Activated T-helper 17 cell treated with anti-CD3 and anti-CD28 coated beads, Interleukin-2, amount 50 U/mL, for 72 hours (primary cell): ENCODE measurements around the gene GHRL. TPM values are rescaled to one million over a fixed set of nuclear protein-coding genes. Genes with fewer than 3 reads are reported as not detected.
"Not testable (repeated sequence)": the region's sequence is repeated elsewhere in the genome, so short reads cannot be mapped to it uniquely, and the experiment has no call there.

Experiments
- ATAC-seq: fragments of 150-1000 bp; cut with Tn5 transposase; replicated peaks from 2 replicates; pipeline ENCODE4 v1.10.0; 2021; ENCODE audit warnings: mild to moderate bottlenecking, moderate library complexity
- H3K27ac Mint-ChIP-seq: one replicate; pipeline ENCODE4 v1.8.0; 2022; ENCODE audit warnings: mixed read lengths
- H3K27me3 Mint-ChIP-seq: one replicate; pipeline ENCODE4 v1.8.0; 2022; ENCODE audit warnings: mixed read lengths
- H3K36me3 Mint-ChIP-seq: one replicate; pipeline ENCODE4 v1.8.0; 2022; ENCODE audit warnings: low read depth, mild to moderate bottlenecking, mixed read lengths
- H3K4me1 Mint-ChIP-seq: one replicate; pipeline ENCODE4 v1.8.0; 2022; ENCODE audit warnings: mixed read lengths
- H3K4me3 Mint-ChIP-seq: one replicate; pipeline ENCODE4 v1.8.0; 2022; ENCODE audit warnings: mild to moderate bottlenecking, mixed read lengths
- H3K9me3 Mint-ChIP-seq: one replicate; pipeline ENCODE4 v1.8.0; 2022; ENCODE audit warnings: mixed read lengths
- total RNA-seq, 2 donors: library from RNA; stranded (reverse); gene quantifications; one replicate each; pipeline ENCODE4 v1.2.3, GENCODE V29; 2022

Gene GHRL
- total RNA-seq, 2 donors from 2014 or later, result 0.34 to 0.58 TPM

DNA sequence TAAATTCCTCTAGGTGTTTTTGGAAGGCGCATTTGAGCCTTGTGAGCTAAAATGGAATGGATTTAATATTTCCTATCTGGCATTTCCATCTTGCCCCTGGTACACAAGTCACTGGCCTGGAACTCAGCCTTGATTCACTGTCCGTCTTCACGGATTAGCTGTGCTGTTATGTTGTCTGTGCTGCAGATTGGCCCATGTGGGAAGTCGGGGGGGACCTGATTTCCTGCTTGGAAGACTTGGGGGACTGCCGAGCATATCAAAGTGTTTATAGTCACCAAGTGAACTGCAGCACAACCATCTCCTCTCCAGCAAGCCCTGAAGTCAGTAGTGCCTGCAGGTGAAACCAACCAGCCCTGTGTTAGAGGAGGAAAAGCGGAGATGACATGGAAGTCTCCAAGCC, 12.2 kb downstream of the GHRL start:
- Mint-ChIP-seq H3K36me3 (peaks cover 89% of the 10 kb centered on the region), H3K4me1 (peaks cover 34% of the 10 kb centered on the region), H3K27me3 (no peaks in the 10 kb centered on the region), H3K27ac (no peak overlapping the region), H3K4me3 (no peak overlapping the region), H3K9me3 (no peaks in the 10 kb centered on the region)
- ATAC-seq, result no peak

DNA sequence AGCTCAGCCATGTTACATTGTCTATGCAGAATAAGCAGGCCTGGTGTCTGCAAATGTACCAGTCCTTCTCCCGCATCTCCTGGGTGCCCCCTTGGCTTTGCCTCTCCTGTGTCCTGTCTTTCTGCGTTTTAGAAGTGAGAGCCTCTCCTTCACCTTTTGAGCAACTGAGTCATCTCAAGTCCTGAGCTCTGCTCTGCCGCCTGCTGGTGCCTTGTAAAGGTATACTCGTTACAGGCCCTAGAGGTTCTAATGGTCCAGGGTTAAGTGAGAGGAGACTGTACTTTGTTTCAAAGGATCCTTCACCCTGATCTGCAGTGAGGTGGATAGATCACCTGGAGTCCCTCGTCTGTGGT, 12.6 kb downstream of the GHRL start:
- Mint-ChIP-seq H3K9me3 (no peaks in the 10 kb centered on the region), H3K27me3 (no peaks in the 10 kb centered on the region), H3K4me3 (no peak overlapping the region), H3K36me3 (peaks cover 89% of the 10 kb centered on the region), H3K4me1 (peaks cover 30% of the 10 kb centered on the region), H3K27ac (no peak overlapping the region)
- ATAC-seq, result peak; percentile 45

DNA sequence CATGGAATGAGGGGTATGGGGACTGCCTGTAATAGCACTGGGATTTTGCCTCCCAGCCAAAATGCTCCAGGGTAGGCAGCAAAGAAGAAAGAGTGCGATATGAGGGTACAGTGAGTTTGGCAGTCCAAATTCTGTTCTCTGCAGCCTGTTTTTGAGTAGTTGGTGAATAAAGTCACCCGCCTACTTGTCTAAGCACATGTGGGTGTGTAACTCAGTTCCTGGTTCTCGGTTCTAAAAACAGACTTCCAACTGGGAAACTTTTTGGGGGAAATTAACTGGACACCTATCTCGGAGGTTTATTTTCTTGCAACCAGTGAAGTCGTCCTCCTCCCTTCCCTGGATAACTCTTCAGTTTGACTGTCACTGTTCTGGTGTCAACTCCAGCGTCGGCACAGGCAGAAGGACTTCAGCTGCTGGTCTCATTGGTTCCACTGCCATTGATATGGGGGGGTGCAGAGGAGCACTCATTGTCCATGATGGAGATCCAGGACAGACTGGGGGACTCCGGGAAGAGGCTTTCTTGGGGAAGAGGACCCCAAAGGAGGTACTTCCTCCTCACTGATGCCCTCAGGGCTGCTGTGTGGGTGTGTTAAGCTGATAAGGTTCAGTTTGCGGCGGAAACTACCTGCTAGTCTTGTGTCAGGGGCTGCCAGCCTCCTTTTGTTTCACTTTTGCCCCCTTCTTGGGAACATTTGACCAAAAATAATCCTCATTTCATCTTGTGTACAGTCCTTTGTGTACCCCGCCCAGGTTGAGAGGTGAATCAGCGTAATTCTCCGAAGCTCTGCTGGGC, 13.2 kb downstream of the GHRL start:
- ATAC-seq, result no peak
- no peaks in the 10 kb centered on the region for H3K9me3 Mint-ChIP-seq
- H3K27me3 Mint-ChIP-seq, result no peaks in the 10 kb centered on the region
- H3K27ac Mint-ChIP-seq, result no peak overlapping the region
- H3K4me3 Mint-ChIP-seq, result no peak overlapping the region
- H3K4me1 Mint-ChIP-seq, result peaks cover 25% of the 10 kb centered on the region
- H3K36me3 Mint-ChIP-seq, result peaks cover 93% of the 10 kb centered on the region

DNA sequence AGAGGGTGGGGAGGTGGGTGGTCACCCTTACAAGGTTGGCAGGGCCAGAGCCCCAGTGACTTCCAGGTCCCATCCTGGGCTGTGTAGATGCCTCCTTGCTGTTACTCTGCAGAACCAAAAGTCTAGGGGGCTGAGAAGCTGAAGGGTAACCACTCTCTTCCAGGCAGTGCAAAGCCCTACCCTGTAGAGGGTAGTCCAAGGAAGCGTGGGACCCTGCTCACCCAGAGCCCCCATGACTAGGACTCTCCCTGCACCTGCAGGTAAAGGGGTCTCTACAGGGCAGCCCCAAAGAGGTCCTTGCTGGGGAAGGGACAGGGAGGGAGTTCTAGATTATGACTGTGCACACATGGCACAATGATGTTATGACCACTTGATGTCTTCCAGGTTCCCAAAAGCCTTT, 14.2 kb downstream of the GHRL start:
- Mint-ChIP-seq H3K4me1 (peaks cover 25% of the 10 kb centered on the region), H3K27ac (no peak overlapping the region), H3K9me3 (no peaks in the 10 kb centered on the region), H3K4me3 (no peak overlapping the region), H3K27me3 (no peaks in the 10 kb centered on the region), H3K36me3 (peaks cover 99% of the 10 kb centered on the region)
- ATAC-seq, result no peak

DNA sequence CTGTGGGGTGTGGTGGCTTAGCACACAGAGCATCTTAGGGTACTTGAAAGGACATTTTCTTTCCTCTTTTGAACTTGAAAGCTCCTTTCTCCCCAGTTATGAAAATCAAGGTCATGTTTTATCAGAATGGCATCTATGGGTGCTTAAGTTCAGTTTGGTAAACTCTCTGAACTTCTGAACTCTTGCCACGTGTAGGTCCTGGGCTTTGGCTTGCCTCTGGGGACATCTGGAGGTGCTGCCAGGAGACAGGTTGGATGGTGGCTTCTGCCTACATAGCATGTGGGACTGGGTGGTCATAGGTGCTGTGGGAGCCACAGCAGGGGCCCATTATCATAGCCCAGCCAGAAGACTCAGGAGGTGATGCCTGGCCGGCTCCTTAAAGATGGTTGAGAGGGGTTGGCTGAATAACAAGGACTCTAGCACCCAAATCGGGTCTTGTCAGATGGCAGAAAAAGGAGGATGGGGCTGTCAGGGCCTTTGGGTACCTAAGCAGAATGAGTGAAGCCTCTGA, 15.6 kb downstream of the GHRL start:
- H3K4me1 Mint-ChIP-seq, result peaks cover 25% of the 10 kb centered on the region
- H3K36me3 Mint-ChIP-seq, result peaks cover 99% of the 10 kb centered on the region
- H3K27ac Mint-ChIP-seq, result peak overlapping the region; percentile 57
- no peaks in the 10 kb centered on the region for H3K27me3 Mint-ChIP-seq
- no peaks in the 10 kb centered on the region for H3K9me3 Mint-ChIP-seq
- ATAC-seq, result no peak
- no peak overlapping the region for H3K4me3 Mint-ChIP-seq

DNA sequence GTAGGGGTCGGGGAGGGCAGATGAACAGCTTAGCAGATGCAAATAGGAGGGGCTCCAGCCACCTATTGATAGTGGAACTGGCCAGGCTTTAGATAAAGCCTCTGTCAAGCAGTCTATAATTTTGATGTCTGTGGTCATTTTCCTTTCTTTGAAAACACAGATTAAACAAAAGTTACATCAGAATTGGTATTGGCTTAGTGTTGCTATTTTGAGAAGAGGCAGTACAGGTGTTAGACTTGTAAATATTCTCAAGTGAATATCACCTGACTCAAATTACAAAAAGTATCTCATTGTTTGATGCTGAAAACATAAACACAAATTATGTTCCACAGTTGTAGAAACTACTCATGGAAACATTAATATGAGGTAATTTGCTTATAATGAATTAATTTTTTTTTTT, 18.1 kb downstream of the GHRL start:
- Mint-ChIP-seq H3K4me3 (peak overlapping the region; percentile 40), H3K9me3 (no peaks in the 10 kb centered on the region), H3K27me3 (no peaks in the 10 kb centered on the region), H3K36me3 (peaks cover 99% of the 10 kb centered on the region), H3K4me1 (peaks cover 23% of the 10 kb centered on the region), H3K27ac (no peak overlapping the region)
- no peak for ATAC-seq

DNA sequence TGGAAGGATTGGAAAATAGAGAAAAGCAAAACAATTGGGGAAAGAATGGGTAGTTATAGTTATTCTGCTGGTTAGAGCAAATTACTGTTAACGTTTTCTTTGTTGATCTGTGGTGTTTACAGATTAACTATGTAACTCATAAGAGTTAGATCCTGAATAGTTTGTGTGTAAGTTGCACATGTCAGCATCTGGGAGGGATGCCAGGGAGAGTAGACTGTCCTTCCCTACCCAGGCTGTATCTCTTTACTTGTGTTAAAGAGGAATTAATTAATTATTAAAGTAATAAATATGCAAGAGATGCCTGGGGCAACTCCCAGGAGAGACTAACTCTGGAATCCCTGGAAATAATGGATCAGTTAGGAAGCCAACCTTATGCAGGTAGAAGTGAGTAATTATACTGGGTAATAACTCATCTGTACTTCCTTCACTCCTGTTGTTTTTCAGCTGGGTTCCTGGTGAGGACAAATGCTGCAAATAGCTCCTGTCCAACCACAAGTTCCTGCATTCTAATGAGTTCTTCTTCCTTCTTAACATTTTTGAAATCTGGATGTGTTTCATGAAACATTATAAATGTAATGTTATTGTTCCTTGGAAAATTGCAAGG, 18.9 kb downstream of the GHRL start:
- peaks cover 99% of the 10 kb centered on the region for H3K36me3 Mint-ChIP-seq

DNA sequence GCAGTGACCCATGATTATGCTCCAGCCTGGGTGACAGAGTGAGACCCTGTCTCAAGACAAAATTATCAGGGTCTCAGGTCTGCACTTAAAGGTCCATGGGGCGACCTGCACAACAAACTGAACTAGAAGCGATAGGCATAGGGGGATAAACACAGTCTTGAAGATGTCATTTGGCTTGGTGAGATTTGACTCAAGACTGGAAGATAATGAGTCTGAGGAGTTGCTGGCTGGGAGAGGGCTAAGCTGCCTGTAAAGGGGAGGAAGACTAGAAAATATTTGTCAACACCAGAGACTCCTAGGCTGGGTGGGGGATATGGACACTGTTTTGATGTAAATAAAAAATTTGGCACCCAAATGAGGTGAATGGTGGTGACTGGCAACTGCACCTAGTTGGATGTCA, 19.8 kb downstream of the GHRL start:
- peak; percentile 47 for ATAC-seq
- peak overlapping the region; percentile 40 for H3K4me3 Mint-ChIP-seq
- no peaks in the 10 kb centered on the region for H3K9me3 Mint-ChIP-seq
- H3K4me1 Mint-ChIP-seq, result peaks cover 27% of the 10 kb centered on the region
- peak overlapping the region; percentile 75 for H3K27ac Mint-ChIP-seq
- H3K36me3 Mint-ChIP-seq, result peaks cover 99% of the 10 kb centered on the region
- H3K27me3 Mint-ChIP-seq, result no peaks in the 10 kb centered on the region

More for the DNA sequence above, 18.9 kb downstream of the GHRL start:
- no peak for ATAC-seq
- Mint-ChIP-seq H3K4me3 (peak overlapping the region; percentile 40), H3K27ac (peak overlapping the region; percentile 75), H3K27me3 (no peaks in the 10 kb centered on the region), H3K4me1 (peaks cover 27% of the 10 kb centered on the region), H3K9me3 (no peaks in the 10 kb centered on the region)

DNA sequence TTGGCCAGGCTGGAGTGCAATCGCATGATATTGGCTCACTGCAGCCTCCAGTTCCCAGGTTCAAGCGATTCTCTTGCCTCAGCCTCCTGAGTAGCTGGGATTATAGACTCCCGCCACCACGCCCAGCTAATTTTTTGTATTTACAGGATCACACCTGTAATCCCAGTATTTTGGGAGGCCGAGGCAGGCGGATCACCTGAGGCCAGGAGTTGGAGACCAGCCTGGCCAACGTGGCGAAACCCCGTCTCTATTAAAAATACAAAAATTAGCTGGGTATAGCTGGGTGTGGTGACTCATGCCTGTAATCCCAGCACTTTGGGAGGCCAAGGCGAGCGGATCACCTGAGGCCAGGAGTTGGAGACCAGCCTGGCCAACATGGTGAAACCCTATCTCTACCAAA, 20.3 kb downstream of the GHRL start:
- H3K27ac Mint-ChIP-seq, result peak overlapping the region; percentile 75
- not testable (repeated sequence) for H3K27me3 Mint-ChIP-seq, H3K9me3 Mint-ChIP-seq, ATAC-seq
- H3K36me3 Mint-ChIP-seq, result peaks cover 99% of the 10 kb centered on the region
- H3K4me1 Mint-ChIP-seq, result peaks cover 31% of the 10 kb centered on the region
- peak overlapping the region; percentile 40 for H3K4me3 Mint-ChIP-seq

DNA sequence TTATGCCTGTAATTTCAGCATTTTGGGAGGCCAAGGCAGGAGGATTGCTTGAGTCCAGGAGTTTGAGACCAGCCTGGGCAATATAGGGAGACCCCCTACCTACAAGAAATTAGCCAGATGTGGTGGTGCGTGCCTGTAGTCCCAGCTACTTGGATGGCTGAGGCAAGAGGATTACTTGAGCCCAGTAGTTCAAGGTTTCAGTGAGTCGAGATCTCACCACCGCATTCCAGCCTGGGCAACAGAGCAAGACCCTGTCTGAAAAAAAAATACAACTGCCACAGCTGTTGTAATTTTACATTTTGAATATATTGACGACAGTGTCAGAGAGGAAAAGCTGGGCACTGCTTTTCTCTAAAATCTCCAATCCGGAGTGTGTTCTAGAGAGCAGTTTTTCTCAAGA, 23.3 kb downstream of the GHRL start:
- Mint-ChIP-seq H3K27ac (peak overlapping the region; percentile 69), H3K4me1 (peaks cover 38% of the 10 kb centered on the region)
- no peak for ATAC-seq

DNA sequence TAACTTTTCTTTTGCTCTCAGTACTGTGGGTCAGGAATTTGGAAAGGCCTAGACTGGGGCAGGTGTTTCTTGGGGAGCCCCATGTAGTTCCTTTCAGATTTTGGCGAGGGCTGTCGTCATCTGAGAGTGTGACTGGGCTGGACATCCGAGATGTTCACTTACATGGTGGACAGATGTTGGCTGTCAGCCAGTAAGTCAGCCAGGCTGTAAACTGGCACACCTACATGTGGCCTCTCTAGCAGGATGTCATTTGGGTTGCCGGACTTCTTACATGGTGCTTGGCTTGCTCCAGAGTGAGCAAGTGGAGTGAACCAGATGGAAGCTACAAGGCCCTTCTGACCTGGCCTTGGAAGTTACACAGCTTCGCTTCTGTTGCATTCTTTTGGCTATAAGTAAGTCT, 23.8 kb downstream of the GHRL start:
- H3K4me3 Mint-ChIP-seq, result no peak overlapping the region
- no peaks in the 10 kb centered on the region for H3K27me3 Mint-ChIP-seq
- peak overlapping the region; percentile 69 for H3K27ac Mint-ChIP-seq
- H3K9me3 Mint-ChIP-seq, result no peaks in the 10 kb centered on the region
- H3K4me1 Mint-ChIP-seq, result peaks cover 38% of the 10 kb centered on the region
- ATAC-seq, result no peak
- H3K36me3 Mint-ChIP-seq, result peaks cover 100% of the 10 kb centered on the region

More for the DNA sequence above, 23.3 kb downstream of the GHRL start:
- Mint-ChIP-seq H3K36me3 (peaks cover 100% of the 10 kb centered on the region), H3K9me3 (no peaks in the 10 kb centered on the region), H3K27me3 (no peaks in the 10 kb centered on the region), H3K4me3 (no peak overlapping the region)

DNA sequence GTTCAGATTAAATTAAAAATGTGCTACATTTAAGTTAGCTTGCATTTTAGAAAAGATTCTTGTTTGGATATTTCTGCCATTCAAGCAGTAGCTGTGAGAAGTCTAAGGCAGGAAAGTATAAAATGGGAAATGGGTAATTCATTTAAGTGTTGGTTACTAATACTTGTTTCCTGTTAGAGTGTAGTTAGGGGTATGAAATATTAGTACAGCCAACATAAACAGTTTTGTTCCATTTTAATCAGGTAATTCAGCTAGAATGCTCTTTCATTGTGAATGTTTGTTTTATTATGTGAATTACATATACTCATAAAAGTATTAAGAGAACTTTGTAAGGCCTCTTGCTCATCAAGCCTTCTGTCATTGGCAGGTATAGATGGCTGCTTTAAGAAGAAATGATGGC, 24.6 kb downstream of the GHRL start:
- Mint-ChIP-seq H3K27ac (peak overlapping the region; percentile 69), H3K36me3 (peaks cover 100% of the 10 kb centered on the region), H3K27me3 (no peaks in the 10 kb centered on the region), H3K4me3 (no peak overlapping the region), H3K9me3 (no peaks in the 10 kb centered on the region), H3K4me1 (peaks cover 38% of the 10 kb centered on the region)
- no peak for ATAC-seq

DNA sequence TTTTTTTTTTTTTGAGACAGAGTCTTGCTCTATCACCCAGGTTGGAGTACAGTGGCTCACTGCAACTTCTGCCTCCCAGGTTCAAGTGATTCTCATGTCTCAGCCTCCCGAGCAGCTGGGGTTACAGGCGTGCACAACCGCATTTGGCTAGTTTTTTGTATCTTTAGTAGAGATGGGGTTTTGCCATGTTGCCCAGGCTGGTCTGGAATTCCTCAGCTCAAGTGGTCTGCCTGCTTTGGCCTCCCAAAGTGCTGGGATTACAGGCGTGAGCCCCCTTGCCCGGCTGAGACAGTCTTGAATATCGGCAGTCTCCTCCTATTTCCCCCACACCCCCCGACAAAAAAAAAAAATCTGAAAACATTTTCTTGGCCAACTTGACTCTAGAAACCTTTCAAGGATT, 25.8 kb downstream of the GHRL start:
- peaks cover 100% of the 10 kb centered on the region for H3K36me3 Mint-ChIP-seq
- peaks cover 40% of the 10 kb centered on the region for H3K4me1 Mint-ChIP-seq
- H3K9me3 Mint-ChIP-seq, ATAC-seq, H3K27me3 Mint-ChIP-seq: not testable (repeated sequence)
- peak overlapping the region; percentile 55 for H3K4me3 Mint-ChIP-seq
- H3K27ac Mint-ChIP-seq, result peak overlapping the region; percentile 65

DNA sequence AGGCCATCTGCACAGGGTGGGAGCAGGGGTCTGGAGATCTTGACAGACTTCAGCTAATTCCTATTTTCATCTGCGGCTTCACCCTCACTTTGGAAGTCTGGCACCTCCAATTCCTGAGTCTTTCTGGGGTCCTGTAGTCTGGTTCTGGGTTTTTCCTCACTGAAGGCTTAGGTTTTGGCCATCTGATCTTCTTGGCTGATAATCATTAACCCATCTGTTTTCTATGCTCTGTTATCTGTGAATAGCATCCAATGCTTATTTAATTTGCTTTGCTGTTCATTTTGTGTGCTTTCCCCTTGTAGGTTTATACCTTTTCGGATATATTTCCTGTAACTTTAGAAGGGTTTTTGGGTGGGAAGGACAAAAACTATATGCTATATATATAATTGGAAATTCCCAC, 26.9 kb downstream of the GHRL start:
- no peak for ATAC-seq
- H3K36me3 Mint-ChIP-seq, result peaks cover 100% of the 10 kb centered on the region
- H3K4me3 Mint-ChIP-seq, result peak overlapping the region; percentile 55
- H3K9me3 Mint-ChIP-seq, result no peaks in the 10 kb centered on the region
- H3K27me3 Mint-ChIP-seq, result no peaks in the 10 kb centered on the region
- H3K4me1 Mint-ChIP-seq, result peaks cover 47% of the 10 kb centered on the region
- H3K27ac Mint-ChIP-seq, result peak overlapping the region; percentile 65
